ENCODE measurements around the gene UBE2D2. TPM values are rescaled to one million over a fixed set of nuclear protein-coding genes. Genes with fewer than 3 reads are reported as not detected.

Gene UBE2D2
- total RNA-seq, 2 experiments from 2014 or later = 271 to 285 TPM

DNA sequence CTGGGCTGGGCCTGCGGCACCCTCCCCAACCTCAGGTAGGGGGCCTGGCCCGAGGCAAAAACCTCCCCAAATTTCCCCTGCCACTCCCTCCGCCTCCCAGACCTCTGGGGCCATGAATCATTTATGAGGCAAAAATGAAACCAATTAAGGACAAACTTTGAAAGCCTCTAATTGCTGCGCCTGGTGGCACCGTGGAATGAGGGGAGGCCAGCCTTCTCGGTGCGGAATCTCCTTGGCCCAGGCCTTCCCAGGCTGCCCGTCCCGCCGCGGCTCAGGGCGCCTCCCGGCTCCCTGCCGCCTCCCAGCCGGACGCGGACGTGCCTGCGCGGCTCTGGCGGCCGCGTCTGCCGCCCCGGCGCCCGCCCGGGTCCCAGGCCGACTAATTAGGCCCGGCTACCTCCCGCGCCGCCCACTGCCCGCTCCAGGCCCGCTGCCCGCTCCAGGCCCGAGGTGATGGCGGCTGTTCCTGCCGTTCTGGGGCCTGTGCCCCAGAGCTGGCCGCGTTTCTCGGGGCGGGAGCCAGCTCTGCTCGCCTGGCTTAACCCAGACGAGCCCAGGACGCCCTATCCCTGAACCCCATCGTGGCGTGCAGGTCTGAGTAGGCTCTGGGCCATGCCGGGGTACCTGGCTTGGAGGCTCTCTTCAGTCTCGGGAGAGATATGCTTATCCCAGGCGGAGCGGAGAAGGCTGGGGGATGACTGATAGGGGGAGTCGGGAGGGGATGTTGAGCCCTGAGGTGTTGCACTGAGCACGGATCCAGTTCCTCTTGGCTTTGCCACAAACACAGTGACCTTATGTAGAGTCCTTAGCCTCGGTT, 107.1 kb downstream of the UBE2D2 start:
- H3K4me3 Mint-ChIP-seq = peak overlapping the region; percentile 61
- POLR2A ChIA-PET = no interaction called here
- CTCF ChIA-PET = interaction anchor here (1.0 to 1.1 kb wide), 3 partner anchors 35 to 300 kb away, joined by 3 to 5 read pairs (median 3); no protein-coding TSS in a partner anchor
- H3K36me3 Mint-ChIP-seq = no peaks in the 10 kb centered on the region
- peak; percentile 56 for DNase-seq
- no peak overlapping the region for H3K27ac Mint-ChIP-seq
- no peaks in the 10 kb centered on the region for H3K27me3 Mint-ChIP-seq
- H3K9me3 Mint-ChIP-seq = no peaks in the 10 kb centered on the region
- intact Hi-C loops (cut with micrococcal nuclease) = loop anchor here (1.0 to 2.0 kb wide), 2 partner anchors 15 to 31 kb away; no protein-coding TSS in a partner anchor
- peaks cover 22% of the 10 kb centered on the region for H3K4me1 Mint-ChIP-seq (ENCODE audit: low read depth)

DNA sequence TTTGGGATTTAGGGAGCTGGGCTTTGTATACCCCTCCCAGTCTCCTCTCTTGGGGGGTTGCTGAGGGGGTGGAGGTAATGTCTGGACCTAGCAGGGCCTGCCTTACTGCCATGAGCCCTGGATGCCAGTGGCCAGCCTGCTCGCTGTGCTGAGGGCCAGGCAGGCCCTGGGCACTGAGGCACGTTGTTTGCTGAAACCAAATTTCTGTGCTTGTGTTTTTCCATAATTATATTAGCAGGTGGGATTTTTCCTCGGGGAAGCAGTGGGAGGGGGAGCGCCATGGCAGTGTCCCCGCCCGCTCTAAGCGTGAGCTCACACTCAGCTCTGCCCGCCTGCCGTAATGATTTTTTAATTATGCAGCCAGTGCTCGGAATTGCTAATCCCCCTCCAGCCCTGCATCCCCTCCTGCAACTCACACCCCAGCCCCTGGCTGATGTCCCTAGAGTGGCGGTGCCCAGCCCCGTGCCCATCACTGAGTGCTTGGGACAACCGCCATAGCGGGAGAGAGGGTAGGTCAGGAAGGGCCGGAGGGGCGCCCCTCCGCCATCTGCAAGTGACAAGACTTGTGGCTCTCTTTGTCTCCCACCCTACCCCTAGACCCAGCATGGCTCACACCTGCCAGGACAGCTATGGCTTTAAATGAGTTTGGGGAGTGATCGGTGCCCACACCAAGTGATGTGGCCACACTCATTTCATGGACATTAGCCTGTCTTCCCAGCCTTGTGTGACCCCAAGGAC, 108.0 kb downstream of the UBE2D2 start:
- no peak overlapping the region for H3K27ac Mint-ChIP-seq
- H3K4me1 Mint-ChIP-seq (ENCODE audit: low read depth) = peaks cover 22% of the 10 kb centered on the region
- intact Hi-C loops (cut with micrococcal nuclease) = loop anchor here (1.0 to 2.0 kb wide), 2 partner anchors 16 to 32 kb away; no protein-coding TSS in a partner anchor
- H3K36me3 Mint-ChIP-seq = no peaks in the 10 kb centered on the region
- DNase-seq = no peak
- H3K4me3 Mint-ChIP-seq = peak overlapping the region; percentile 61
- no peaks in the 10 kb centered on the region for H3K9me3 Mint-ChIP-seq
- no peaks in the 10 kb centered on the region for H3K27me3 Mint-ChIP-seq
- ChIA-PET POLR2A (no interaction called here), CTCF (interaction anchor here (0.9 to 2.8 kb wide), 3 partner anchors 11 to 97 kb away, joined by 3 to 10 read pairs (median 3); no protein-coding TSS in a partner anchor)

DNA sequence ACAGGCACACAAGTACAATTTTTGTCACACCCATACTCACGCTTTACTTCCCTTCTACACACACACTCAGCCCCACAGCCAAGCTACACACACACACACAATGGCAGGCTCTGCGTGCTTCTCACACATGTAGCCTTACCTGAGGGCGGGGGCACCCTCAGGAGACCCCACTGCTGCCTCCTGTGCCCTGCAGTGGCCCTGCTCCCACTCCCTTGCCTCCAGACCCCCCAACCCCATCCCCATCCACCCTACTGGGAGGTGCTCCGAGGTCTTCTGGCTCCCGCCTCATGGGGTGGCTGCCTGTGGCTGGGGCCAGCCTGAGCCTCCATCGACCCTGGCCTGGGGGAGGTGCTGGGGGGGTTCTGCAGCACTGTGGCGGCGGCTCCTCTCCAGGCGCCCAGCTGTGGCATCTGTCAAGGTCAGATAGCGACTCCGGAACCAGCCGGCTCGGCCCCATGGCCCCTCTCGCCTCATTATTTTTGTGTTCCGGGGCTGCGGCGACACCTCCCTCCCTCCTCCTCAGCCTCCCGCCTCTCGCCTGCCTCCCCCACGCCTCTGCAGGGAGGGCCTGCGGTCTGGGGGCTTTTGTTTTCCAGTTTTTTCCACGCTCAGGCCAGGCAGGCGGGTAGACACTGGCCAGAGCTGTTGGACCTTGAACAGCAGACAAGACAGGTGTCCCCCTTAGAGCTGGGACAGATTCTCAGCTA, 108.7 kb downstream of the UBE2D2 start:
- H3K4me3 Mint-ChIP-seq = peak overlapping the region; percentile 37
- H3K4me1 Mint-ChIP-seq (ENCODE audit: low read depth) = peaks cover 22% of the 10 kb centered on the region
- POLR2A ChIA-PET = no interaction called here
- intact Hi-C loops (cut with micrococcal nuclease) = loop anchor here (2.0 kb wide), 1 partner anchor 17 kb away; no protein-coding TSS in a partner anchor
- H3K36me3 Mint-ChIP-seq = no peaks in the 10 kb centered on the region
- CTCF ChIA-PET = interaction anchor here (0.6 to 2.8 kb wide), 4 partner anchors 12 to 96 kb away, joined by 3 to 10 read pairs (median 3); no protein-coding TSS in a partner anchor
- peak; percentile 18 for DNase-seq
- no peaks in the 10 kb centered on the region for H3K9me3 Mint-ChIP-seq
- no peaks in the 10 kb centered on the region for H3K27me3 Mint-ChIP-seq
- no peak overlapping the region for H3K27ac Mint-ChIP-seq

DNA sequence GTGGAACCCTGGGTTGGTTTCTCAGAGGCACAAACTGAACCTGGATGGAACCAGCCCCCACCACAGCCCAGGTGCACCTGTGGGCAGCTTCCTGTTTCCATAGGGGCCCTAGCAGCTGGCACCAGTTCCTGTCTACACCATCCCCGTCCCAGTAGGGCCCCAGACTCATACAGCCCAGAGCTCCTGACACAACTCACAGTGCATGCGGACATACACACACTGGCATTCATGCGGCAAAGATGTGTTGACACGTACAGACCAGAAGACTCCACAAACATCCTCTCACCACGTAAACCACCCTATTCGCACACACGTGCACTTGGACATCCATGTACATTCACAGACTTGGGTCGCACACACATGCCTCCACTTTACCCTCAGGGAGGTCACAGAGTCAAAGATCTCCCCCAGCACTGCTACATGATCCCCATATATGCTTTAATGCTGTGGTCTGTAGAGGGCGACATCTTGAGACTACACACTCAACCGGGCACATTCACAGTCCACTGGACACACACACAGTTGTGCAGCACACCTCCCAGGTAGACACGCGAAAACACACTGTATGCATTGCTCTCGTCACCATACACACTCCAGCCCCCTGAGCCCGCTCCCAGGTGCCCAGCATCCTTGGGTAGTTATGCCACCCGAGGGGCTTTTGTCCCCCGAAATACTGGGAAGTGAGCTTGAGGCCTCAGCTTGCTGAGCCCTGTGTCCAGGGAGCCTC, 109.4 kb downstream of the UBE2D2 start:
- H3K4me1 Mint-ChIP-seq (ENCODE audit: low read depth) = peaks cover 22% of the 10 kb centered on the region
- H3K4me3 Mint-ChIP-seq = peak overlapping the region; percentile 1
- H3K9me3 Mint-ChIP-seq = no peaks in the 10 kb centered on the region
- DNase-seq = peak; percentile 36
- ChIA-PET CTCF (interaction anchor here (0.6 to 2.8 kb wide), 7 partner anchors 12 to 99 kb away, joined by 3 to 10 read pairs (median 3); no protein-coding TSS in a partner anchor), POLR2A (no interaction called here)
- H3K27me3 Mint-ChIP-seq = no peaks in the 10 kb centered on the region
- intact Hi-C loops (cut with micrococcal nuclease) = no loop called here
- H3K36me3 Mint-ChIP-seq = no peaks in the 10 kb centered on the region
- H3K27ac Mint-ChIP-seq = no peak overlapping the region

DNA sequence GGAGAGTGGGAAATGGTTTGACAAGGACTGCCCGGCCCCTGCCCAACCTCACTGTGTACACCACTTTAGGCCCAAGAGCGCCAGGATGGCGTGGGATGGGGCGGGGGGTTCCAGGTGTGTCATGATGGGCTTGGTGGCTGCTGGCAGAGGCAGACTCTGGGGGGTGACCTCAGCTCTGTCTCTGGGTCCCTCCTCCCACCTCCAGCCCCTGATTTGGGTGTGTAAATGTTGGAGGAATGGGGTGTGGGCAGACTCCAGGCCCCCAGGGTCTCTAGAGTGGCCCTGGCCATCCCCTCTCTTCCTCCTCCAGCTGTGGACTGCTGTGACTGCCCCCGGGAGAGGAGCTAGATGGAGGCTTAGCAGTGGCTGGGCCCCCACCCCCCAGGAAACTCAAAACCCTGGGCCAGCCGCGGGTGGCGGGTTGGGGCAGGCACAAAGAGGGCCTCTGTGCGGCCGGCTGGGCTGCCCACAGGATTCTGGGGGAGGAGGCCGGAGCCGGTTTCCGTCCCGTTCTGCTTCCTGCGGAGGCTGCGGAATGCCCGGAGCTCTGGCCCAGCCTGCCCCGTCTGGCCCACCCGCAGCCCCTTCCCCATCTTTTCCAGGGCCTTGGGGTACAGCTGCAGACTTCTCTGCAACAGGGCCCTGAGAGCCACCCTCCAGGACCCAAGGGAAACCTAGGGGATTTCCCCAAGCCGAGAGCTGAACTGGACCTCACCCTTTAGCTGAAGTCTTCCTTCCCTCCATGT, 110.1 kb downstream of the UBE2D2 start:
- H3K27me3 Mint-ChIP-seq = no peaks in the 10 kb centered on the region
- ChIA-PET CTCF (interaction anchor here (0.6 to 2.8 kb wide), 4 partner anchors 19 to 99 kb away, joined by 3 to 10 read pairs (median 3); no protein-coding TSS in a partner anchor), POLR2A (no interaction called here)
- no peaks in the 10 kb centered on the region for H3K9me3 Mint-ChIP-seq
- H3K4me3 Mint-ChIP-seq = no peak overlapping the region
- H3K27ac Mint-ChIP-seq = no peak overlapping the region
- no peak for DNase-seq
- H3K4me1 Mint-ChIP-seq (ENCODE audit: low read depth) = peaks cover 22% of the 10 kb centered on the region
- intact Hi-C loops (cut with micrococcal nuclease) = no loop called here
- no peaks in the 10 kb centered on the region for H3K36me3 Mint-ChIP-seq

DNA sequence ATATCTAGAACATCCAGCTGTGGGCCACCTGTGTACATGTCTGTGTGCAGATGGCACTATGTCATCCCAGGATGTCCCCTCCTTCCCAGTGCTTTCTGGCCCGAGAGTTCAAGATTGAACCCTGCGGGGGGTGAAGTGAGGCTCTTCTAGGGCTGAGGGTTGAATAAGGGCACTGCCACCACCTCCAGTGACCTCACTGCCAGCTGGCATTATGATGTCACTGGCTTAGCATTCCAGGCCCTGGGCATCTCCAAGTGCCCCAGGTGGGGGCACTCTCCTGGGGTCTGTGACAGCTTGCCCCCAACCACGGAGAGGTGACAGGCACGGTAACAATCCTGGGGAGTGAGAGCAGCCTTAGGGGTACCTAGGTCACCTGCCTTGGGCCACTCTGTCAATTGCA, 114.1 kb downstream of the UBE2D2 start:
- H3K36me3 Mint-ChIP-seq = no peaks in the 10 kb centered on the region
- H3K4me3 Mint-ChIP-seq = no peak overlapping the region
- no peak for DNase-seq
- intact Hi-C loops (cut with micrococcal nuclease) = no loop called here
- ChIA-PET POLR2A (no interaction called here), CTCF (interaction anchor here (0.8 to 1.4 kb wide), 2 partner anchors 91 to 100 kb away, joined by 3 to 7 read pairs; no protein-coding TSS in a partner anchor)
- H3K4me1 Mint-ChIP-seq (ENCODE audit: low read depth) = peaks cover 5% of the 10 kb centered on the region
- no peaks in the 10 kb centered on the region for H3K9me3 Mint-ChIP-seq
- H3K27ac Mint-ChIP-seq = no peak overlapping the region
- H3K27me3 Mint-ChIP-seq = no peaks in the 10 kb centered on the region

DNA sequence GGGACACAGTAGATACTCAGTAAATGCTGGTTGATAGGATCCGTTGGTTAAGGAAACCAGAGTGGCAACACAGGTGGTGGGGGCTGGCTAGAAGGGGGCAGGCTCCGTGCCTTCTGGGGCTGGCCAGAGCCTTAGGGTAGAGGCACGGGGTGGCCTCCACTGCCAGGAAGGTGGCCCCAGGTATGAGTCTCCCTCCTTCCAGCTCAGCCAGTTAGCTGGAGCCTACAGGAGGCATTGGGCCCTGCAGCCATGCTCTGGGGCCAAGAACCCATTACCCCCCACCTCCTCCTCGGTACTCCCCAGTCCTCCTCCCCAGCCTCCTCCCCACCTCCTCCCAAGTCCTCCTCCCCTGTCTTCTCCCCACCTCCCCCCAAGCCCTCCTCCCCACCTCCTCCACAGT, 114.7 kb downstream of the UBE2D2 start:
- Mint-ChIP-seq H3K27me3 (no peaks in the 10 kb centered on the region), H3K4me3 (no peak overlapping the region), H3K9me3 (no peaks in the 10 kb centered on the region), H3K36me3 (no peaks in the 10 kb centered on the region), H3K4me1 (ENCODE audit: low read depth) (no peaks in the 10 kb centered on the region), H3K27ac (no peak overlapping the region)
- POLR2A ChIA-PET = no interaction called here
- DNase-seq = no peak
- intact Hi-C loops (cut with micrococcal nuclease) = no loop called here
- CTCF ChIA-PET = interaction anchor here (0.8 to 1.4 kb wide), 2 partner anchors 90 to 100 kb away, joined by 3 to 7 read pairs; no protein-coding TSS in a partner anchor

DNA sequence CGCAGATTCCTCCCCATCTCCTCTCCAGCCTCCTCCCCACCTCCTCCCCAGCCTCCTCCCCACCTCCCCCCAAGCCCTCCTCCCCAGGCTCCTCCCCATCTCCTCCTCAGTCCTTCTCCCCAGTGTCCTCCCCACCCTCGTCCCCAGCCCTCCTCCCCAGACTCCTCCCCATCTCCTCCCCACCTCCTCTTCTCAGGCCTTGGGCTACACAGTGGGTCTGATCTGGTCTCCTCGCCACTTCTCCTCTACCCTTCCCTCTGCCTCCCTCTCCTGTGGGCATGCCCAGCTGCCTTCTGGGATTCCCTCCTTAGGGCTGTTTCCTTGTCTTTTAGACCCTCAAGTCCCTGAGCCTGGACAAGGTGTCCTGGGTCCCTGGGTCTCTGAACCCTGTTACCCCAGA, 115.3 kb downstream of the UBE2D2 start:
- H3K27ac Mint-ChIP-seq = no peak overlapping the region
- no peaks in the 10 kb centered on the region for H3K9me3 Mint-ChIP-seq
- no peaks in the 10 kb centered on the region for H3K27me3 Mint-ChIP-seq
- no peaks in the 10 kb centered on the region for H3K4me1 Mint-ChIP-seq (ENCODE audit: low read depth)
- DNase-seq = no peak
- ChIA-PET CTCF (interaction anchor here (1.0 kb wide), 1 partner anchor 11 kb away, joined by 3 read pairs; no protein-coding TSS in a partner anchor), POLR2A (no interaction called here)
- intact Hi-C loops (cut with micrococcal nuclease) = no loop called here
- H3K36me3 Mint-ChIP-seq = no peaks in the 10 kb centered on the region
- H3K4me3 Mint-ChIP-seq = no peak overlapping the region

DNA sequence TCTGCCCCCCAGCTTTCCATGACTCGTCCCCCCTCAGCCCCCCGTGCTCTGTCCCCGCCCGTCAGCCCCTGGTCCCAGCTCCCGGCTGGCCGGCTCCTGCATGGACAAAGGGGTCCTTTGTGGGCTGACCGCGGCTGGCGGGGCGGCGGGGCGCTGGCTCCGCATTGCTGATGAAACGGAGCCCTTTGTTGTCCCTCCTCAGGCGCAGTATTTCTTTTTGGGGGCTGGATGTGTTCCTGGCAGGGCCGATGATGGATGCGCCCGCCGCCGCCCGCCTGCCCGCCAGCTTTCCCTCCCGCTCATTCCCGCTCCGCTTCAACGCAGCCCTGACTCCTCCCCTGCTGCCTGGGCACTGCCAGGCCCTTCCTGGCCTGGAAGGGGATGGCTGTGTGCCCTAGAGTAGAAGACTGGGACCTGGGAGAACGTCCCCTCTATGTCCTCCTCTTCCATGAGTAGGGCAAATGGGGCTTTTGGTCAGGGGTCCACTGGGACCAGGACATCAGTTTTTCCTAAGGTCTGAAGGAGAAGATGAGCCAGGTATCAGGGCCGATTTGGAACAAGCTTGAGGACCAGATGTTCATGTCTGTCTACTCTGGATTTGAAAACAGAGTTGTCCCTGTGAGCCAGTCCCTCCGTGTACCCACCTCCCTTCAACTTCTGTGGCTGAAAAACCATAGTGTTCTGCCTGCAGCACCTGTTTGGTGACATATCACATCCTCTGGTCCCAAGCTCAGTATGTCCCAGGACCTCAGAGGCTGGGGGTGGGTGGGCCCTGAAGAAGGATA, 116.0 kb downstream of the UBE2D2 start:
- CTCF ChIA-PET = interaction anchor here (0.5 to 1.4 kb wide), 4 partner anchors 12 to 515 kb away, joined by 3 to 4 read pairs (median 3); no protein-coding TSS in a partner anchor
- H3K27me3 Mint-ChIP-seq = no peaks in the 10 kb centered on the region
- intact Hi-C loops (cut with micrococcal nuclease) = no loop called here
- no peaks in the 10 kb centered on the region for H3K4me1 Mint-ChIP-seq (ENCODE audit: low read depth)
- H3K4me3 Mint-ChIP-seq = no peak overlapping the region
- no peaks in the 10 kb centered on the region for H3K36me3 Mint-ChIP-seq
- POLR2A ChIA-PET = interaction anchor here (0.9 kb wide), 1 partner anchor 13 kb away, joined by 3 read pairs; no protein-coding TSS in a partner anchor
- no peak for DNase-seq
- no peaks in the 10 kb centered on the region for H3K9me3 Mint-ChIP-seq
- H3K27ac Mint-ChIP-seq = no peak overlapping the region
